Medulla oblongata (tissue), 1 donor: ENCODE data around the gene AHCYL2.
"Not testable (repeated sequence)": the region's sequence is repeated elsewhere in the genome, so short reads cannot be mapped to it uniquely, and the experiment has no call there.

Experiments
- DNase-seq: peaks from one replicate; pipeline ENCODE4 v3.0.0-alpha.2; 2015; ENCODE audit errors: extremely low spot score

The AHCYL2 gene

GRCh38 chr7:129423700-129424410, 199.0 kb downstream of the AHCYL2 start:
- no peak for DNase-seq

GRCh38 chr7:129426482-129426881, 201.7 kb downstream of the AHCYL2 start:
- no peak for DNase-seq

- no peak for DNase-seq
Measured at GRCh38 chr7:129427526-129428045, 202.8 kb downstream of the AHCYL2 start.

- no peak for DNase-seq
Measured at GRCh38 chr7:129431911-129432643, 207.2 kb downstream of the AHCYL2 start.

- DNase-seq = peak; percentile 93
Measured at GRCh38 chr7:129433847-129434674, 209.2 kb downstream of the AHCYL2 start, which contains the start of gene STRIP2. TSS of gene STRIP2 (plus strand) at chr7:129434432. CDS start at chr7:129434473, 41 bp downstream.

- no peak for DNase-seq
Measured at GRCh38 chr7:129434675-129435318, 210.0 kb downstream of the AHCYL2 start.

- DNase-seq = no peak
Measured at GRCh38 chr7:129435414-129435829, 210.6 kb downstream of the AHCYL2 start.

- DNase-seq = no peak
Measured at GRCh38 chr7:129436335-129436923, 211.6 kb downstream of the AHCYL2 start.

GRCh38 chr7:129437190-129437589, 212.4 kb downstream of the AHCYL2 start:
- DNase-seq = no peak

GRCh38 chr7:129438281-129438838, 213.5 kb downstream of the AHCYL2 start:
- no peak for DNase-seq

- no peak for DNase-seq
Measured at GRCh38 chr7:129438839-129439651, 214.2 kb downstream of the AHCYL2 start.

- no peak for DNase-seq
Measured at GRCh38 chr7:129439963-129440625, 215.3 kb downstream of the AHCYL2 start.

GRCh38 chr7:129443612-129444011, 218.8 kb downstream of the AHCYL2 start:
- no peak for DNase-seq

- not testable (repeated sequence) for DNase-seq
Measured at GRCh38 chr7:129444776-129445175, 219.9 kb downstream of the AHCYL2 start.

- not testable (repeated sequence) for DNase-seq
Measured at GRCh38 chr7:129446925-129447324, 222.1 kb downstream of the AHCYL2 start.

- DNase-seq = not testable (repeated sequence)
Measured at GRCh38 chr7:129447445-129447844, 222.6 kb downstream of the AHCYL2 start.

- DNase-seq = not testable (repeated sequence)
Measured at GRCh38 chr7:129448608-129449007, 223.8 kb downstream of the AHCYL2 start.

- DNase-seq = no peak
Measured at GRCh38 chr7:129450295-129450694, 225.5 kb downstream of the AHCYL2 start.

- no peak for DNase-seq
Measured at GRCh38 chr7:129452589-129453231, 227.9 kb downstream of the AHCYL2 start.
